CD14-positive monocyte (primary cell): ENCODE results near the gene AKAP12. TPM values are rescaled to one million over a fixed set of nuclear protein-coding genes. Genes with fewer than 3 reads are reported as not detected.

Experiments
- DNase-seq, 3 donors: peaks; one replicate each; pipeline ENCODE4 v3.0.0-alpha.2; 2011 to 2022
- H2AFZ ChIP-seq: 2 replicates; pipeline ENCODE4 v1.6.0; 2012; ENCODE audit warnings: mild to moderate bottlenecking, low read depth, low read length, inconsistent platforms; ENCODE audit not compliant: insufficient read depth, poor library complexity, severe bottlenecking
- H3K27ac ChIP-seq, 2 donors: 1 replicate in 1 of 2; 2 replicates in 1 of 2; pipeline ENCODE4 v1.5.1; 2012 to 2013; ENCODE audit warnings: low read length in 2 of 2, control low read depth in 1 of 2, inconsistent platforms in 1 of 2, low read depth in 1 of 2, mild to moderate bottlenecking in 1 of 2
- H3K27me3 ChIP-seq, 2 donors: one replicate each; pipeline versions ENCODE4 v1.6.0 to v1.6.1; 2011 to 2013; ENCODE audit warnings: low read length in 2 of 2; ENCODE audit not compliant: control insufficient read depth in 2 of 2, insufficient read depth in 2 of 2
- H3K36me3 ChIP-seq, 2 donors: replicated peaks in 1 of 2; 1 replicate in 1 of 2; 2 replicates in 1 of 2; pipeline versions ENCODE4 v1.5.1 to v1.6.1; 2012 to 2013; ENCODE audit warnings: low read length in 2 of 2, control low read depth in 1 of 2, inconsistent platforms in 1 of 2, mild to moderate bottlenecking in 1 of 2; ENCODE audit not compliant: insufficient read depth in 2 of 2, control insufficient read depth in 1 of 2
- H3K4me1 ChIP-seq, 2 donors: 1 replicate in 1 of 2; 2 replicates in 1 of 2; pipeline versions ENCODE4 v1.5.1 to v1.6.1; 2012 to 2013; ENCODE audit warnings: low read length in 2 of 2, control low read depth in 1 of 2, inconsistent platforms in 1 of 2, mild to moderate bottlenecking in 1 of 2, moderate library complexity in 1 of 2; ENCODE audit not compliant: insufficient read depth in 2 of 2, control insufficient read depth in 1 of 2
- H3K4me2 ChIP-seq: replicated peaks from 2 replicates; pipeline ENCODE3; 2012; ENCODE audit warnings: low read length, moderate library complexity, mild to moderate bottlenecking; ENCODE audit not compliant: poor library complexity, severe bottlenecking; ENCODE audit errors: extremely low read depth
- H3K4me3 ChIP-seq, 3 experiments: fragments of 200-600 bp in 1 of 3; sonication (generic) in 1 of 3; replicated peaks in 1 of 3; 1 replicate in 2 of 3; 2 replicates in 1 of 3; pipeline ENCODE4 v1.5.1; 2011 to 2013; ENCODE audit warnings: low read length in 3 of 3, mild to moderate bottlenecking in 3 of 3, control low read depth in 2 of 3, low read depth in 2 of 3, inconsistent platforms in 1 of 3, moderate library complexity in 1 of 3
- H3K79me2 ChIP-seq: 2 replicates; pipeline ENCODE4 v1.6.0; 2012; ENCODE audit warnings: mild to moderate bottlenecking, control low read depth, inconsistent platforms, low read length, moderate library complexity; ENCODE audit not compliant: insufficient read depth
- H3K9ac ChIP-seq: 2 replicates; pipeline ENCODE4 v1.6.0; 2017; ENCODE audit warnings: low read length, mild to moderate bottlenecking; ENCODE audit not compliant: insufficient read depth, poor library complexity, severe bottlenecking
- H3K9me3 ChIP-seq, 2 donors: replicated peaks in 1 of 2; 1 replicate in 1 of 2; 2 replicates in 1 of 2; pipeline versions ENCODE4 v1.5.1 to v1.6.1; 2012 to 2013; ENCODE audit warnings: low read length in 2 of 2, control low read depth in 1 of 2; ENCODE audit not compliant: control insufficient read depth in 1 of 2, insufficient read depth in 1 of 2
- H4K20me1 ChIP-seq: 2 replicates; pipeline ENCODE4 v1.6.0; 2012; ENCODE audit warnings: mild to moderate bottlenecking, low read length, control low read depth, moderate library complexity; ENCODE audit not compliant: insufficient read depth
- H3K27ac Mint-ChIP-seq, 7 donors: one replicate each; pipeline ENCODE4 v1.8.0; 2020; ENCODE audit warnings: mild to moderate bottlenecking in 7 of 7, mixed read lengths in 7 of 7, moderate library complexity in 6 of 7, inconsistent platforms in 2 of 7
- H3K27me3 Mint-ChIP-seq, 3 donors: one replicate each; pipeline ENCODE4 v1.8.0; 2021 to 2022; ENCODE audit warnings: low read depth in 3 of 3, mild to moderate bottlenecking in 3 of 3, mixed read lengths in 3 of 3, moderate library complexity in 3 of 3, inconsistent platforms in 1 of 3
- H3K36me3 Mint-ChIP-seq, 2 donors: one replicate each; pipeline ENCODE4 v1.8.0; 2020; ENCODE audit warnings: mixed read lengths in 2 of 2, inconsistent platforms in 1 of 2, mild to moderate bottlenecking in 1 of 2
- H3K4me1 Mint-ChIP-seq: one replicate; pipeline ENCODE4 v1.8.0; 2020; ENCODE audit warnings: mild to moderate bottlenecking, mixed read lengths
- H3K4me3 Mint-ChIP-seq, 2 donors: one replicate each; pipeline ENCODE4 v1.8.0; 2020; ENCODE audit warnings: mild to moderate bottlenecking in 2 of 2, mixed read lengths in 2 of 2, moderate library complexity in 1 of 2
- H3K9me3 Mint-ChIP-seq, 7 donors: one replicate each; pipeline ENCODE4 v1.8.0; 2020 to 2022; ENCODE audit warnings: mixed read lengths in 7 of 7, mild to moderate bottlenecking in 6 of 7, moderate library complexity in 6 of 7, inconsistent platforms in 2 of 7
- CTCF ChIP-seq: fragments of 200-600 bp; IDR thresholded peaks from one replicate; pipeline ENCODE4 v1.8.0; 2022; ENCODE audit warnings: antibody characterized with exemption, mild to moderate bottlenecking
- WGBS: methylation state at CpG from one replicate; pipeline ENCODE4 v1.1.5; 2013; ENCODE audit warnings: missing lambda C conversion rate; ENCODE audit not compliant: insufficient coverage; 5-methylcytosine and 5-hydroxymethylcytosine counted together
- intact Hi-C, 2 donors: fragments of 100-400 bp; cut with micrococcal nuclease; formaldehyde crosslinking; loops; one replicate each; pipeline versions ENCODE4 v1.15.0 to v1.15.1; 2023
- polyA plus RNA-seq, 3 donors: library from polyadenylated mRNA; depleted of rRNA in 1 of 3; unstranded in 2 of 3; stranded (reverse) in 1 of 3; fragments of 300-500 nt in 2 of 3; fragments of >200 nt in 1 of 3; fragmentation: Illumina TruSeq in 2 of 3; gene quantifications; 1 replicate in 2 of 3; 2 replicates in 1 of 3; pipeline ENCODE4 v1.2.3, GENCODE V29; 2012 to 2021

AKAP12 gene
- polyA plus RNA-seq, 3 donors, result 0.01 TPM; not detected in 2

- H4K20me1 ChIP-seq, result no peaks in the 10 kb centered on the region
- Mint-ChIP-seq H3K27me3 (no peaks in the 10 kb centered on the region), H3K36me3 (peaks cover 30 to 41% of the 10 kb centered on the region in 2 donors), H3K4me1 (peaks cover 4% of the 10 kb centered on the region), H3K4me3 (no peak overlapping the region), H3K9me3 (peaks cover 0 to 1% (median 0%) of the 10 kb centered on the region in 7 donors), H3K27ac (peak overlapping the region in 1 of 7 donors; percentile 23)
- DNase-seq, result no peak
- no peak overlapping the region for H3K9ac ChIP-seq
- no peaks in the 10 kb centered on the region for H3K4me1 ChIP-seq
- no peaks in the 10 kb centered on the region for H3K27me3 ChIP-seq
- H3K4me2 ChIP-seq, result no peak overlapping the region
- H3K27ac ChIP-seq, result no peak overlapping the region
- no peaks in the 10 kb centered on the region for H3K79me2 ChIP-seq
- intact Hi-C loops, result no loop called here
- 90% methylated on average over 4 of the region's 5 CpGs for WGBS
- no peak overlapping the region for H2AFZ ChIP-seq
- no peaks in the 10 kb centered on the region for H3K9me3 ChIP-seq
- no peak for TF ChIP-seq CTCF
- peaks cover 16 to 35% of the 10 kb centered on the region in 2 donors for H3K36me3 ChIP-seq
- no peak overlapping the region for H3K4me3 ChIP-seq
These were observed 119.7 kb downstream of the AKAP12 start for GRCh38 chr6:151359486-151359885.

DNA sequence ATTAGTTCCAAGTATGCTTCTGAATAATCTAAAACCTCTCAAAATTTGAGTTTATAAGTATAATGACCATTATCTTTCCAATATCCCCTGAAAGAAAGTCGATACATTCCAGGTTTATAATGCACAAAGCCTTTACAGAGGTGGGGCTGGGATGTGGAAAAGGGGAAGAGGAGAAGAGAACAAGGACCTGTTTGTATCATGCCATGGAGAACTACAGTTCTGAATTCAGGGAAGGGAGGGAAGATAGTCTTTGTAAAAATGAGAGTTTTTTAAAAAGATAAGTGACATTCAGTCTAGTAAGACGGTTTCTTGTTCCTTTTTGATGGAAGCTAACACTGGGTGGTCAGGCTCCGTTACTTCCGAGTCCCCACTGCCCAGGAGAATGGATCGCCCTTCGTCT is 125.5 kb downstream of the AKAP12 start:
- Histone ChIP-seq H3K9ac (no peak overlapping the region), H2AFZ (no peak overlapping the region), H3K36me3 (peaks cover 42 to 76% of the 10 kb centered on the region in 2 donors), H3K4me1 (no peaks in the 10 kb centered on the region), H3K9me3 (no peaks in the 10 kb centered on the region), H3K27me3 (no peaks in the 10 kb centered on the region), H4K20me1 (peaks cover 8% of the 10 kb centered on the region), H3K27ac (no peak overlapping the region), H3K4me2 (no peak overlapping the region), H3K79me2 (no peaks in the 10 kb centered on the region), H3K4me3 (no peak overlapping the region)
- 100% methylated on average over 4 of the region's 6 CpGs for WGBS
- Mint-ChIP-seq H3K36me3 (peaks cover 50 to 81% of the 10 kb centered on the region in 2 donors), H3K4me3 (no peak overlapping the region), H3K4me1 (no peaks in the 10 kb centered on the region), H3K27ac (peak overlapping the region in 1 of 7 donors; percentile 46), H3K27me3 (peaks cover 0 to 2% (median 0%) of the 10 kb centered on the region in 3 donors), H3K9me3 (no peaks in the 10 kb centered on the region)
- DNase-seq, result no peak
- intact Hi-C loops, result no loop called here
- no peak for TF ChIP-seq CTCF
